Thyroid gland (tissue), 4 donors: Measurements from ENCODE around the gene RNF167.

Experiments
- CTCF ChIP-seq, 6 experiments: fragments of 200-600 bp in 3 of 6; fragments of 450-650 bp in 3 of 6; sonication (generic) in 3 of 6; IDR thresholded peaks; one replicate each; pipeline ENCODE4 v1.5.1; 2016 to 2019; ENCODE audit warnings: antibody characterized with exemption in 6 of 6, mild to moderate bottlenecking in 2 of 6, inconsistent platforms in 1 of 6, moderate library complexity in 1 of 6
- POLR2A ChIP-seq, 2 donors: fragments of 450-650 bp; IDR thresholded peaks; one replicate each; pipeline ENCODE4 v1.6.1; 2017; ENCODE audit warnings: antibody characterized with exemption in 2 of 2, mild to moderate bottlenecking in 2 of 2, moderate library complexity in 1 of 2

DNA sequence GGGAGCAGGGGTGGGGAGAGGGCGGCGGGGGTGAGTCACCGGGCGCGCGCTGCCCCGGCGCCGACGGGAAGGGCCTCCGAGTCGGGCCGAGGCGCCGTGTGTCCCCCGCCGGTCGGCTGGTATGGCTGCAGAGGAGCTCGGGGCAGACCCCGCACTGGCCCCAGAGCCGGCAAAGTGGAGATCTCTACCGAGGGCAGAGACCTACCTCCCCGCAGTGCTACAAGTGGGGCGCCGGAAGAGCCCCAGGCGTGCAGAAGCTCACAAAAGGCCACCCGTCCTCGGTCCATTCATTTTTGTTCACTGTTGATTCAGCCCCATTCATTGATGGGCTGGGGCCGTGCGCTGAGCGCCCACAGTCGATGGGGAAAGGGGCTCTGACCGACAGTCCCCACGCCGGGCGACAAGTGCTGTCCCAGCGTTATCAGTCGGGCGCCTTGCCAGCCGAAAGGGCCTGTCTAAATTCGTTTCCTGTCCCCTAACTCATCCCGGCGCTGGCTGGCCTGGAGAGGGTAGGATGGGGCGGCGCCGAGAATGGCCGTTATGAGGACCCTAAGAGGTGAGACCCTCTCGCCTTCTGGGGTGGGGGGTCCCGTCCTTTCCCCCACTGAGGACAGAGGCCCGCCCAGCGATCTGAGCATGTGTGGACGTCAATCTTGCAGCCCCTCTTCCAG lies 10.1 kb downstream of the RNF167 start:
- TF ChIP-seq POLR2A (IDR thresholded peaks at IDR 0.05) = peak in 1 of 2 donors; percentile 13
- no peak for TF ChIP-seq CTCF (IDR thresholded peaks at IDR 0.05)
